Tibial nerve (tissue), 4 donors: ENCODE results near the gene TMEM63B.
A peak's percentile ranks its signal among the peaks of the same experiment; 100 is the strongest.

Experiments used
- CTCF ChIP-seq, 5 experiments: fragments of 200-600 bp in 3 of 5; fragments of 450-650 bp in 2 of 5; sonication (generic) in 3 of 5; IDR thresholded peaks; one replicate each; pipeline ENCODE4 v1.5.1; 2016 to 2019; ENCODE audit warnings: antibody characterized with exemption in 5 of 5, mild to moderate bottlenecking in 3 of 5, moderate library complexity in 2 of 5
- EP300 ChIP-seq, 2 donors: sonication (generic); formaldehyde crosslinking; IDR thresholded peaks; one replicate each; pipeline ENCODE4 v1.6.1; 2017; ENCODE audit warnings: antibody characterized with exemption in 2 of 2, mild to moderate bottlenecking in 1 of 2
- POLR2A ChIP-seq, 2 donors: fragments of 450-650 bp; IDR thresholded peaks; one replicate each; pipeline ENCODE4 v1.6.1; 2017; ENCODE audit warnings: antibody characterized with exemption in 2 of 2, mild to moderate bottlenecking in 2 of 2, moderate library complexity in 2 of 2

- TF ChIP-seq CTCF (IDR thresholded peaks at IDR 0.05) (no peak), POLR2A (IDR thresholded peaks at IDR 0.05) (no peak), EP300 (IDR thresholded peaks at IDR 0.05) (peak; percentile 44 to 70)
Measured at GRCh38 chr6:44104481-44105021, 22.8 kb upstream of the TMEM63B start.
